GM21367 (cell line): ENCODE measurements around the gene WDR20.
A peak's percentile ranks its signal among the peaks of the same experiment; 100 is the strongest.

Experiments used
- ATAC-seq: cut with Tn5 transposase; IDR thresholded peaks from one replicate; pipeline ENCODE4 v1.9.1; 2021; ENCODE audit not compliant: unreplicated experiment

Gene WDR20

GRCh38 chr14:102215576-102216250, 76.0 kb downstream of the WDR20 start:
- ATAC-seq = no peak

- ATAC-seq = no peak
Measured at GRCh38 chr14:102217399-102217798, 77.7 kb downstream of the WDR20 start.

- no peak for ATAC-seq
Measured at GRCh38 chr14:102217987-102218421, 78.3 kb downstream of the WDR20 start.

- no peak for ATAC-seq
Measured at GRCh38 chr14:102218688-102219087, 79.0 kb downstream of the WDR20 start.

GRCh38 chr14:102219316-102219715, 79.6 kb downstream of the WDR20 start:
- no peak for ATAC-seq

GRCh38 chr14:102220031-102220430, 80.3 kb downstream of the WDR20 start:
- ATAC-seq = peak; percentile 89

GRCh38 chr14:102221026-102221425, 81.3 kb downstream of the WDR20 start:
- no peak for ATAC-seq

GRCh38 chr14:102222009-102222575, 82.4 kb downstream of the WDR20 start:
- no peak for ATAC-seq

- no peak for ATAC-seq
Measured at GRCh38 chr14:102222751-102223150, 83.1 kb downstream of the WDR20 start.

GRCh38 chr14:102223682-102224081, 84.0 kb downstream of the WDR20 start:
- no peak for ATAC-seq

GRCh38 chr14:102225386-102225785, 85.7 kb downstream of the WDR20 start:
- no peak for ATAC-seq

GRCh38 chr14:102225936-102226335, 86.2 kb downstream of the WDR20 start:
- ATAC-seq = no peak

GRCh38 chr14:102226356-102227125, 86.8 kb downstream of the WDR20 start:
- ATAC-seq = no peak

- ATAC-seq = no peak
Measured at GRCh38 chr14:102227184-102227964, 87.7 kb downstream of the WDR20 start.

- no peak for ATAC-seq
Measured at GRCh38 chr14:102229071-102229738, 89.5 kb downstream of the WDR20 start.

GRCh38 chr14:102229739-102230092, 90.0 kb downstream of the WDR20 start:
- ATAC-seq = no peak

GRCh38 chr14:102230481-102231210, 90.9 kb downstream of the WDR20 start:
- ATAC-seq = no peak

- no peak for ATAC-seq
Measured at GRCh38 chr14:102231476-102232347, 92.0 kb downstream of the WDR20 start.

GRCh38 chr14:102232348-102232625, 92.6 kb downstream of the WDR20 start:
- no peak for ATAC-seq
